ENCODE data around the gene LIX1L. TPM values are rescaled to one million over a fixed set of nuclear protein-coding genes. Genes with fewer than 3 reads are reported as not detected.
A peak's percentile ranks its signal among the peaks of the same experiment; 100 is the strongest.

Gene LIX1L
- total RNA-seq, 1 donor from 2014 or later = 22.1 TPM

DNA sequence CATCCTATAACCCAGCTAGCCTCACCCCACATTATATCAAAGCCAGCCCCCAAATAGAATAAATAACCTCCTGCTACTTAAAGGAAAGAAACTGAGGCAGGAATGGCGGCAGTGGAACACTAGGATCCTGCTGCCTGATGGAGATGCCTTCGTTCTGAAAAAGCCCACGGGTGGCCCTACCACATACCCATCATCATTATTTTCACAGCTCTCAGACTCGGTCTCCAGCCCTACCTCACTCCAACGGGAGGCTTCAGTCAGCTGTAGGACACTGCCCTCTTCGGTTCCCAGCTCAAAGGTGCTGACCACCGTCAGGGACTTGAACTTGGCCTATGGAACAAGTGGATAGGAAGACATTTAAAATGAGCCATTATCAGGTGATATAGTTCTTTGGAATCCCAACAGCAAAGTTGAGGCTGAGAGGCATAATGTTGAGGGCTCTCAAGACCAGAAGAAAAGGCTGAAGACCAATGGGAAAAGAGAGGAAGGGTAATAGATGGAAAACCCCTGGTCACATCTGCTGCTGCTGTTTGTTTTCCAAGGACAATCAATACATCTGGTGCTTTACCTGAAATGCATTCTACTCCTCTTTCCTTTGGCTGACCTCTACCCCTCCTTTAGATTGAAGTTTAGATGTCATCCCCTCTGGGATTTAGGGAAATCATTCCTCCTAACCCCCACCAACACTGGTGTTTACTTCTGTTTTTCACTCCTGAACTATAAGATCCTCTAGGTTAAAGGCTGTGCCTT is 64.3 kb downstream of the LIX1L start:
- DNase-seq = no peak

DNA sequence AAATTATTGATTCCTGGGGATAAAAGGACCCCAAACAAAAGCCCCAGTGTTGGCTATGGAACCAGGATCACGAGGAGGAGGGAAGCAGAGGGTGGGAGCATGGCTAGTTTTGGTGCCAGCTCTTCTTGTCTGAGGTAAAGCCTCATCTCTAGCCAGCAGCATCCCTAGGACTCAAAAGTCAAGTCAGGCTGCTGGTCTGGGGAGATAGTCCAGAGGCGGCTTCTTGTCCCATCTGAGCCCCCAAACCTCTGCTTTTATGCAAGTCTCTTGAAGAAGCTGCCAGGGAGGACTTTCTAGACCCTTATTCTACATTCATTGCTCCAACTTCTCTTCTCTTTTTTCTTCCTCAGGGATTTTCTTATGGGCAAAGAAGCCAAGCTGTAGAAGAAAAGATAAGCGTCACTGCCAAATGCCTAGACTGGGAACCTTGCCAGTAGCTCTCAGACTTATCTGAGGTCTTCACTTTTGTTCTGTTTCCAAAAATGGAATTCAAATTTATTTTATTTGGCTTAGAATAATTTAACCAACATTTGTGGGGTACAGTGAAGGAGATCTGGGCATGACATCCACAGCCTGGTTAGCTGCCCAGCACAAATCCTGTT is 65.2 kb downstream of the LIX1L start:
- no peak for DNase-seq

GRCh38 chr1:145891587-145892485 is 66.0 kb downstream of the LIX1L start:
- peak; percentile 89 for DNase-seq

DNA sequence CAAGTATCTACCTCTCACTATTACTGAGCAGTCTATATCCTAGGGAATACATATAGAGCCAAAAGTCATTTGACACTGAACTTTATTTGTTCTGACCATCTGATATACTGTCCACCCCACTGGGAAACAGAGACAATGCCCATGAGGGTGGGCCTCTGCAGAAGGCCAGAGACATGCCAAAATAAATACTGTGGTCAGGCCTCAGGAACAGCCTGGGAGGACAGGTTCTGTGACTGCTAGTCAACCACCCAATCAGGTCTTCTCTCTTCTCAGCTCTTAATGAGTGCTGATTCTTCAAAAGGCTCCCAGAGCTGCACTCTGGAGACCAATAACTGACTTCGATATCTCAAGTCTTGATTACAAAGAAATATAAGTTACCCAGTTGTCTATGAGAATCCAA is 66.7 kb downstream of the LIX1L start:
- no peak for DNase-seq

DNA sequence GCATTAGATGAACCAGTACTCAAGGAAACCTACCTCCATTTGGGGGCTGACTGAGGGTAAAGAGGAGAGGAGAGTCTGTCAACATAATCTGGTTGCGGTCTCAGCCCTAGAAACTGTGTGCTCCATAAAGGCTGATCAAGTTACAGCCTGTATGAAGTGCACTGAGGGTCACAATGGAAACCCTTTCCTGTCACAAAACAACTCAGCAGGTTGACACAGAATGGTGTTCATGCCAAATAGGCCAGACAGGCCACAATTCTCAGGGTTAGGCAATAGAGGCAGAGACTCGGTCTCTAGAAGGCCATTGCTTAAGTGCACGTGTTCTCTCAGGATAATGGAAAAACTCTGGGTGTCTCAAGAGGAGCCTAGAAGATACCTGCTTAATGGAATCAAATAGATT is 68.1 kb downstream of the LIX1L start:
- DNase-seq = no peak

GRCh38 chr1:145887631-145888030 is 70.2 kb downstream of the LIX1L start:
- no peak for DNase-seq

DNA sequence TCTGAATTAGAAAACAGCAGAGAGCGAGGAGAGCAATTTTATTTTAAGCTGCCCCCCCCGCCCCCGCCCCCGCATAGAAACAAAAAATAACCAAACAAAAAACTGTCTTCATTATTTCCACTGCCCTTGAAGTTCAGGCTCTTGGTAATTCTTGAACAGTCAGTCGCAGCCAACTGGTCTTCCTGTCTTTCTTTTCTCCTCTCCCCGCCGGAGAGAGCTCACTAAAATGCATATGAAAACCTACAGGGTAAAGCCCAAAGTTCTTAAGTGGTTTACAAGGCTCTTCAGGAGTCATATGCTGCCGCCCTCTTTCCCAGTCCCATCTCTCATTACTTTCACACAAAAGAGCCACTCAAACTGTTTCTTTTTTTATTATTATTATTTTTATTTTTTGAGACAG is 71.0 kb downstream of the LIX1L start:
- DNase-seq = no peak

GRCh38 chr1:145886390-145886789 is 71.4 kb downstream of the LIX1L start:
- DNase-seq = no peak

- DNase-seq = peak; percentile 82
Observed at GRCh38 chr1:145885738-145886287, 72.0 kb downstream of the LIX1L start, which contains the start of gene ANKRD35. ANKRD35 (minus strand) TSS chr1:145885866; CDS start chr1:145885758, 108 bp downstream.

GRCh38 chr1:145884675-145885074 is 73.1 kb downstream of the LIX1L start:
- no peak for DNase-seq

Other genes starting within 250 kb of the LIX1L start
- 0.16 TPM for gene CD160, start 238.5 kb downstream of the LIX1L start, total RNA-seq
- 25.7 TPM for gene RNF115, start 133.9 kb downstream of the LIX1L start, total RNA-seq
- gene POLR3C, start 133.8 kb downstream of the LIX1L start, total RNA-seq = 31.5 TPM
- gene NUDT17, start 112.4 kb downstream of the LIX1L start, total RNA-seq = 2.7 TPM
- gene PIAS3, start 98.9 kb downstream of the LIX1L start, total RNA-seq = 5.0 TPM
- 0.62 TPM for gene ANKRD35, start 72.2 kb downstream of the LIX1L start, total RNA-seq
- gene ITGA10, start 48.0 kb downstream of the LIX1L start, total RNA-seq = 1.4 TPM
- 30.9 TPM for gene PEX11B, start 39.3 kb downstream of the LIX1L start, total RNA-seq
- 81.6 TPM for gene RBM8A, start 30.5 kb downstream of the LIX1L start, total RNA-seq
- 2.2 TPM for gene ANKRD34A, start 6.6 kb upstream of the LIX1L start, total RNA-seq
- 16.2 TPM for gene POLR3GL, start 6.7 kb upstream of the LIX1L start, total RNA-seq
- gene TXNIP, start 38.6 kb upstream of the LIX1L start, total RNA-seq = 317 TPM
- not detected for gene HJV, start 63.7 kb upstream of the LIX1L start, total RNA-seq
- gene NBPF10, start 186.8 kb upstream of the LIX1L start, total RNA-seq = 1.1 TPM